Epidermal melanocyte (primary cell): Measurements from ENCODE around the gene FCSK.
"Not testable (repeated sequence)": the region's sequence is repeated elsewhere in the genome, so short reads cannot be mapped to it uniquely, and the experiment has no call there.

Experiments used
- DNase-seq: peaks from one replicate; pipeline ENCODE4 v3.0.0; 2011; ENCODE audit warnings: low spot score; ENCODE audit not compliant: insufficient read length

FCSK gene

GRCh38 chr16:70522216-70523075, 68.1 kb downstream of the FCSK start:
- DNase-seq, result no peak

- peak; percentile 83 for DNase-seq
Measured at GRCh38 chr16:70523076-70523742, 68.8 kb downstream of the FCSK start, which contains the start of gene COG4. COG4 (minus strand) TSS chr16:70523554; CDS start chr16:70523543, 11 bp downstream.

GRCh38 chr16:70523743-70524398, 69.5 kb downstream of the FCSK start, which contains the start of gene SF3B3:
SF3B3 (plus strand) TSS chr16:70523816; CDS start chr16:70526657, 2,841 bp downstream.
- peak; percentile 54 for DNase-seq

- DNase-seq, result not testable (repeated sequence)
Measured at GRCh38 chr16:70524399-70524825, 70.0 kb downstream of the FCSK start.

GRCh38 chr16:70526403-70526802, 72.0 kb downstream of the FCSK start:
- DNase-seq, result no peak

- no peak for DNase-seq
Measured at GRCh38 chr16:70527315-70527996, 73.1 kb downstream of the FCSK start.

GRCh38 chr16:70529051-70529777, 74.8 kb downstream of the FCSK start:
- peak; percentile 59 for DNase-seq
